Stimulated activated effector memory CD8-positive, alpha-beta T cell treated with anti-CD3 and anti-CD28 coated beads, Interleukin-12 subunit alpha, Interleukin-12 subunit beta, amount 100 ng/mL, for 72 hours (primary cell): Measurements from ENCODE around the gene NF1.

ENCODE experiments used
- ATAC-seq: fragments of 150-1000 bp; cut with Tn5 transposase; 2 replicates; pipeline ENCODE4 v1.10.0; 2021
- DNase-seq, 2 donors: peaks; one replicate each; pipeline ENCODE4 v3.0.0; 2021 to 2022; ENCODE audit warnings: low spot score in 2 of 2
- H3K27ac Mint-ChIP-seq: one replicate; pipeline ENCODE4 v1.8.0; 2022; ENCODE audit warnings: mild to moderate bottlenecking, mixed read lengths
- H3K36me3 Mint-ChIP-seq: one replicate; pipeline ENCODE4 v1.8.0; 2022; ENCODE audit warnings: mild to moderate bottlenecking, mixed read lengths
- H3K4me1 Mint-ChIP-seq: one replicate; pipeline ENCODE4 v1.8.0; 2022; ENCODE audit warnings: mixed read lengths
- H3K4me3 Mint-ChIP-seq: one replicate; pipeline ENCODE4 v1.8.0; 2022; ENCODE audit warnings: mild to moderate bottlenecking, mixed read lengths
- H3K9me3 Mint-ChIP-seq: one replicate; pipeline ENCODE4 v1.8.0; 2022; ENCODE audit warnings: mixed read lengths

NF1 gene

GRCh38 chr17:31398381-31399311 is 303.9 kb downstream of the NF1 start:
- ATAC-seq (peak; percentile 33), DNase-seq (no peak)
- H3K4me3 Mint-ChIP-seq = no peak overlapping the region
- H3K36me3 Mint-ChIP-seq = no peaks in the 10 kb centered on the region
- H3K9me3 Mint-ChIP-seq = no peaks in the 10 kb centered on the region
- peaks cover 5% of the 10 kb centered on the region for H3K4me1 Mint-ChIP-seq
- no peak overlapping the region for H3K27ac Mint-ChIP-seq

GRCh38 chr17:31400481-31400950 is 305.7 kb downstream of the NF1 start:
- Mint-ChIP-seq H3K27ac (no peak overlapping the region), H3K4me3 (no peak overlapping the region), H3K4me1 (peaks cover 9% of the 10 kb centered on the region), H3K36me3 (no peaks in the 10 kb centered on the region), H3K9me3 (no peaks in the 10 kb centered on the region)
- ATAC-seq = no peak
- no peak for DNase-seq

GRCh38 chr17:31401456-31402254 is 306.9 kb downstream of the NF1 start:
- Mint-ChIP-seq H3K36me3 (no peaks in the 10 kb centered on the region), H3K9me3 (no peaks in the 10 kb centered on the region), H3K27ac (no peak overlapping the region), H3K4me3 (no peak overlapping the region), H3K4me1 (peaks cover 9% of the 10 kb centered on the region)
- ATAC-seq = no peak
- no peak for DNase-seq

- H3K9me3 Mint-ChIP-seq = no peaks in the 10 kb centered on the region
- H3K36me3 Mint-ChIP-seq = no peaks in the 10 kb centered on the region
- H3K27ac Mint-ChIP-seq = peak overlapping the region; percentile 13
- no peak overlapping the region for H3K4me3 Mint-ChIP-seq
- DNase-seq = no peak
- ATAC-seq = peak; percentile 62
- peaks cover 9% of the 10 kb centered on the region for H3K4me1 Mint-ChIP-seq
These were observed 309.5 kb downstream of the NF1 start for GRCh38 chr17:31404028-31404949.

GRCh38 chr17:31405890-31406371 is 311.2 kb downstream of the NF1 start:
- Mint-ChIP-seq H3K27ac (no peak overlapping the region), H3K36me3 (no peaks in the 10 kb centered on the region), H3K9me3 (no peaks in the 10 kb centered on the region), H3K4me1 (peaks cover 9% of the 10 kb centered on the region), H3K4me3 (no peak overlapping the region)
- peak; percentile 27 for ATAC-seq
- no peak for DNase-seq

- Mint-ChIP-seq H3K4me1 (peaks cover 9% of the 10 kb centered on the region), H3K27ac (peak overlapping the region; percentile 24), H3K36me3 (no peaks in the 10 kb centered on the region), H3K9me3 (no peaks in the 10 kb centered on the region), H3K4me3 (no peak overlapping the region)
- ATAC-seq (no peak), DNase-seq (no peak)
These were observed 313.8 kb downstream of the NF1 start for GRCh38 chr17:31408586-31408985.

- DNase-seq (no peak), ATAC-seq (no peak)
- H3K9me3 Mint-ChIP-seq = no peaks in the 10 kb centered on the region
- no peak overlapping the region for H3K4me3 Mint-ChIP-seq
- no peak overlapping the region for H3K27ac Mint-ChIP-seq
- no peaks in the 10 kb centered on the region for H3K36me3 Mint-ChIP-seq
- H3K4me1 Mint-ChIP-seq = no peaks in the 10 kb centered on the region
These were observed 317.0 kb downstream of the NF1 start for GRCh38 chr17:31411707-31412285.

GRCh38 chr17:31412511-31412910 is 317.7 kb downstream of the NF1 start:
- Mint-ChIP-seq H3K27ac (no peak overlapping the region), H3K36me3 (no peaks in the 10 kb centered on the region), H3K4me1 (no peaks in the 10 kb centered on the region), H3K9me3 (no peaks in the 10 kb centered on the region), H3K4me3 (no peak overlapping the region)
- DNase-seq = no peak
- ATAC-seq = no peak

- no peaks in the 10 kb centered on the region for H3K9me3 Mint-ChIP-seq
- no peak for DNase-seq
- H3K36me3 Mint-ChIP-seq = no peaks in the 10 kb centered on the region
- no peak overlapping the region for H3K4me3 Mint-ChIP-seq
- H3K4me1 Mint-ChIP-seq = no peaks in the 10 kb centered on the region
- H3K27ac Mint-ChIP-seq = no peak overlapping the region
- ATAC-seq = no peak
These were observed 318.5 kb downstream of the NF1 start for GRCh38 chr17:31413081-31413799.

GRCh38 chr17:31413874-31414549 is 319.2 kb downstream of the NF1 start:
- no peak for ATAC-seq
- H3K27ac Mint-ChIP-seq = no peak overlapping the region
- no peaks in the 10 kb centered on the region for H3K36me3 Mint-ChIP-seq
- no peaks in the 10 kb centered on the region for H3K4me1 Mint-ChIP-seq
- no peak for DNase-seq
- H3K4me3 Mint-ChIP-seq = no peak overlapping the region
- no peaks in the 10 kb centered on the region for H3K9me3 Mint-ChIP-seq

- H3K4me1 Mint-ChIP-seq = no peaks in the 10 kb centered on the region
- no peaks in the 10 kb centered on the region for H3K9me3 Mint-ChIP-seq
- ATAC-seq (no peak), DNase-seq (no peak)
- no peak overlapping the region for H3K4me3 Mint-ChIP-seq
- H3K27ac Mint-ChIP-seq = no peak overlapping the region
- H3K36me3 Mint-ChIP-seq = no peaks in the 10 kb centered on the region
These were observed 319.8 kb downstream of the NF1 start for GRCh38 chr17:31414550-31414918.

- H3K4me1 Mint-ChIP-seq = no peaks in the 10 kb centered on the region
- H3K36me3 Mint-ChIP-seq = no peaks in the 10 kb centered on the region
- no peak for ATAC-seq
- no peaks in the 10 kb centered on the region for H3K9me3 Mint-ChIP-seq
- DNase-seq = no peak
- H3K27ac Mint-ChIP-seq = no peak overlapping the region
- no peak overlapping the region for H3K4me3 Mint-ChIP-seq
These were observed 320.3 kb downstream of the NF1 start for GRCh38 chr17:31415004-31415454.

- H3K9me3 Mint-ChIP-seq = no peaks in the 10 kb centered on the region
- DNase-seq = no peak
- H3K4me3 Mint-ChIP-seq = no peak overlapping the region
- H3K36me3 Mint-ChIP-seq = no peaks in the 10 kb centered on the region
- peak overlapping the region; percentile 20 for H3K27ac Mint-ChIP-seq
- ATAC-seq = no peak
- no peaks in the 10 kb centered on the region for H3K4me1 Mint-ChIP-seq
These were observed 321.1 kb downstream of the NF1 start for GRCh38 chr17:31415640-31416502.
